ENCODE data around the gene CLPTM1L.
"Not testable (repeated sequence)": the region's sequence is repeated elsewhere in the genome, so short reads cannot be mapped to it uniquely, and the experiment has no call there.

The CLPTM1L gene

GRCh38 chr5:1360861-1361260 lies 16.0 kb upstream of the CLPTM1L start:
- H3K4me3 ChIP-seq (IDR thresholded peaks at IDR 0.05; ENCODE audit: insufficient read depth, low read depth, low read length) = no peak overlapping the region
- H3K36me3 ChIP-seq (ENCODE audit: insufficient read depth) = no peaks in the 10 kb centered on the region
- H2AFZ ChIP-seq (ENCODE audit: low read depth) = no peak overlapping the region
- TF ChIP-seq CTCF (conservative IDR thresholded peaks at IDR 0.05; ENCODE audit: low read depth, low read length) = no peak
- H3K4me1 ChIP-seq (ENCODE audit: low read depth, poor library complexity, severe bottlenecking) = no peaks in the 10 kb centered on the region
- H4K20me1 ChIP-seq (ENCODE audit: insufficient read depth) = no peaks in the 10 kb centered on the region
- H3K9ac ChIP-seq = no peak overlapping the region
- no peaks in the 10 kb centered on the region for H3K79me2 ChIP-seq (ENCODE audit: insufficient read depth, low read depth)
- no peaks in the 10 kb centered on the region; the same call in 1 of the 2 replicates for H3K27me3 ChIP-seq (ENCODE audit: insufficient read depth, low read depth)
- no peak overlapping the region for H3K27ac ChIP-seq
- H3K4me2 ChIP-seq = no peak overlapping the region

DNA sequence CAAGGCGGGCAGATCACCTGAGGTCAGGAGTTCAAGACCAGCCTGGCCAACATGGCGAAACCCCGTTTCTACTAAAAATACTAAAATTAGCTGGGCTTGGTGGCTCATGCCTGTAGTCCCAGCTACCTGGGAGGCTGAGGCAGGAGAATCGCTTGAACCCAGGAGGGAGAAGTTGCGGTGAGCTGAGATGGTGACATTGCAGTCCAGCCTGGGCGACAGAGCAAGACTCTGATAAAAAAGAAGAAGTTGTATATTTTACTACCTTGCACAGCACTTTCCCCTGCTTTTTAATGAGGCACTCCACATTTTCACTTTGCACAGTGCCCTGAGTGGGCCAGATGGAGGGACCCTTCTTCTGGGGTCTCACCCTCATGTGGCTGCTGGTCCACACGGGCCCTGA lies 15.5 kb upstream of the CLPTM1L start:
- H3K27me3 ChIP-seq (ENCODE audit: insufficient read depth, low read depth); H3K4me1 ChIP-seq (ENCODE audit: low read depth, poor library complexity, severe bottlenecking); H4K20me1 ChIP-seq (ENCODE audit: insufficient read depth); H3K27ac ChIP-seq; H3K4me2 ChIP-seq; H3K4me3 ChIP-seq (IDR thresholded peaks at IDR 0.05; ENCODE audit: insufficient read depth, low read depth, low read length); H2AFZ ChIP-seq (ENCODE audit: low read depth); H3K9ac ChIP-seq; H3K79me2 ChIP-seq (ENCODE audit: insufficient read depth, low read depth); H3K36me3 ChIP-seq (ENCODE audit: insufficient read depth): not testable (repeated sequence)

DNA sequence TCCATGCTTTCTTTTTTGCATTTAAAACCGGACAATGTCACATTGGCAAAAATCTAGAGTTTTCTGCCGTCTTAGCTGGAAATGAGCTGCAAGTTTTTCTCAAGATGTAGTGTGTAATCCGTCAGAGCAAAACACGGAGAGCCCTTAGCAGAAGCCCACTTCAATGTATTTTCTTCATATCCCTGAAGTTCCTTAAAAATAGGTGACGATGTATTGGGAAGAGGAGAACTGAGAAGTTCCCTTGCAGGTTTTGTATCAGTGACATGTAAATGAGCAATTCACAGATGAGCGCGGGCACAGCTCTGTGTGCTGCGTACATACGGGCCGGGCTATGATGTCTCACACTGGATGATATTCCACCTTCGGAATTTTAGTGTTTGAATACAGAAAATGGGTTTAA lies 14.8 kb upstream of the CLPTM1L start:
- H3K4me1 ChIP-seq (ENCODE audit: low read depth, poor library complexity, severe bottlenecking) = no peaks in the 10 kb centered on the region
- H3K79me2 ChIP-seq (ENCODE audit: insufficient read depth, low read depth) = no peaks in the 10 kb centered on the region
- no peak overlapping the region for H3K4me3 ChIP-seq (IDR thresholded peaks at IDR 0.05; ENCODE audit: insufficient read depth, low read depth, low read length)
- H3K4me2 ChIP-seq = no peak overlapping the region
- H2AFZ ChIP-seq (ENCODE audit: low read depth) = no peak overlapping the region
- TF ChIP-seq CTCF (conservative IDR thresholded peaks at IDR 0.05; ENCODE audit: low read depth, low read length) = no peak
- no peak overlapping the region for H3K27ac ChIP-seq
- no peaks in the 10 kb centered on the region for H4K20me1 ChIP-seq (ENCODE audit: insufficient read depth)
- H3K27me3 ChIP-seq (ENCODE audit: insufficient read depth, low read depth) = no peaks in the 10 kb centered on the region; the same call in 1 of the 2 replicates
- no peak overlapping the region for H3K9ac ChIP-seq
- no peaks in the 10 kb centered on the region for H3K36me3 ChIP-seq (ENCODE audit: insufficient read depth)

- Histone ChIP-seq H4K20me1 (ENCODE audit: insufficient read depth) (no peaks in the 10 kb centered on the region), H2AFZ (ENCODE audit: low read depth) (no peak overlapping the region), H3K79me2 (ENCODE audit: insufficient read depth, low read depth) (no peaks in the 10 kb centered on the region), H3K4me1 (ENCODE audit: low read depth, poor library complexity, severe bottlenecking) (no peaks in the 10 kb centered on the region), H3K9ac (no peak overlapping the region), H3K27ac (no peak overlapping the region), H3K4me2 (no peak overlapping the region), H3K4me3 (IDR thresholded peaks at IDR 0.05; ENCODE audit: insufficient read depth, low read depth, low read length) (no peak overlapping the region), H3K27me3 (ENCODE audit: insufficient read depth, low read depth) (no peaks in the 10 kb centered on the region; the same call in 1 of the 2 replicates), H3K36me3 (ENCODE audit: insufficient read depth) (no peaks in the 10 kb centered on the region)
- no peak for TF ChIP-seq CTCF (conservative IDR thresholded peaks at IDR 0.05; ENCODE audit: low read depth, low read length)
Observed at GRCh38 chr5:1359031-1359645, 14.2 kb upstream of the CLPTM1L start.

- Histone ChIP-seq H3K79me2 (ENCODE audit: insufficient read depth, low read depth) (no peaks in the 10 kb centered on the region), H3K4me1 (ENCODE audit: low read depth, poor library complexity, severe bottlenecking) (no peaks in the 10 kb centered on the region), H3K36me3 (ENCODE audit: insufficient read depth) (no peaks in the 10 kb centered on the region), H3K27ac (no peak overlapping the region), H3K27me3 (ENCODE audit: insufficient read depth, low read depth) (no peaks in the 10 kb centered on the region; the same call in 1 of the 2 replicates), H4K20me1 (ENCODE audit: insufficient read depth) (no peaks in the 10 kb centered on the region), H3K4me3 (IDR thresholded peaks at IDR 0.05; ENCODE audit: insufficient read depth, low read depth, low read length) (no peak overlapping the region), H3K9ac (no peak overlapping the region), H2AFZ (ENCODE audit: low read depth) (no peak overlapping the region), H3K4me2 (no peak overlapping the region)
- TF ChIP-seq CTCF (conservative IDR thresholded peaks at IDR 0.05; ENCODE audit: low read depth, low read length) = no peak
Observed at GRCh38 chr5:1358726-1359025, 13.8 kb upstream of the CLPTM1L start.
